Endodermal cell (in vitro differentiated cells): Measurements from ENCODE around the gene ADK. TPM values are rescaled to one million over a fixed set of nuclear protein-coding genes. Genes with fewer than 3 reads are reported as not detected.
A peak's percentile ranks its signal among the peaks of the same experiment; 100 is the strongest.

Experiments used
- DNase-seq: peaks from one replicate; pipeline ENCODE4 v3.0.0-alpha.2; 2017
- H3K27ac ChIP-seq: 2 replicates; pipeline ENCODE4 v1.5.1; 2013; ENCODE audit warnings: mild to moderate bottlenecking, low read depth, low read length, moderate library complexity
- H3K27me3 ChIP-seq: 2 replicates; pipeline ENCODE4 v1.6.1; 2013; ENCODE audit warnings: mild to moderate bottlenecking, low read length, moderate library complexity; ENCODE audit not compliant: insufficient read depth, control insufficient read depth, poor library complexity, severe bottlenecking
- H3K36me3 ChIP-seq: 2 replicates; pipeline ENCODE4 v1.7.0; 2013; ENCODE audit warnings: mild to moderate bottlenecking, low read length, moderate library complexity; ENCODE audit not compliant: control insufficient read depth, insufficient read depth
- H3K4me1 ChIP-seq: one replicate; pipeline ENCODE4 v1.7.0; 2013; ENCODE audit warnings: low read length; ENCODE audit not compliant: control insufficient read depth, insufficient read depth
- H3K4me3 ChIP-seq: 2 replicates; pipeline ENCODE4 v1.5.1; 2013; ENCODE audit warnings: mild to moderate bottlenecking, low read length, moderate library complexity
- H3K9ac ChIP-seq: 2 replicates; pipeline ENCODE4 v1.6.1; 2013; ENCODE audit warnings: mild to moderate bottlenecking, low read length, moderate library complexity; ENCODE audit not compliant: poor library complexity, severe bottlenecking; ENCODE audit errors: extremely low read depth
- H3K9me3 ChIP-seq: 2 replicates; pipeline ENCODE4 v1.6.1; 2013; ENCODE audit warnings: mild to moderate bottlenecking, low read length, moderate library complexity; ENCODE audit not compliant: control insufficient read depth
- H3K27ac Mint-ChIP-seq: 2 replicates; pipeline ENCODE4 v1.8.0; 2020; ENCODE audit warnings: mixed read lengths
- H3K27me3 Mint-ChIP-seq: 2 replicates; pipeline ENCODE4 v1.8.0; 2021; ENCODE audit warnings: mild to moderate bottlenecking, mixed read lengths; ENCODE audit not compliant: insufficient read depth
- H3K36me3 Mint-ChIP-seq: 2 replicates; pipeline ENCODE4 v1.8.0; 2020; ENCODE audit warnings: low read depth, mixed read lengths
- H3K4me1 Mint-ChIP-seq: 2 replicates; pipeline ENCODE4 v1.8.0; 2020; ENCODE audit warnings: mixed read lengths
- H3K4me3 Mint-ChIP-seq: 2 replicates; pipeline ENCODE4 v1.8.0; 2020; ENCODE audit warnings: mild to moderate bottlenecking, moderate library complexity, mixed read lengths
- H3K9me3 Mint-ChIP-seq: 2 replicates; pipeline ENCODE4 v1.8.0; 2020; ENCODE audit warnings: mild to moderate bottlenecking, mixed read lengths
- WGBS, 2 experiments: methylation state at CpG; one replicate each; pipeline versions ENCODE4 v1.1.5 to v1.1.7; 2013; ENCODE audit warnings: missing lambda C conversion rate in 2 of 2, mixed read lengths in 1 of 2; ENCODE audit not compliant: insufficient coverage in 1 of 2, insufficient read length in 1 of 2; 5-methylcytosine and 5-hydroxymethylcytosine counted together
- total RNA-seq, 2 donors: library from RNA; stranded (reverse); fragmentation: NEBNext Ultra II Directional in 1 of 2; extraction: Animal tissue kit (Norgen Biotek cat#: 25700) in 1 of 2; gene quantifications; 2 replicates in 1 of 2; 3 replicates in 1 of 2; pipeline ENCODE4 v1.2.1, GENCODE V29; 2021
- TF ChIP-seq, protein P1 (sequence below): fragments of 200-600 bp; sonication (generic); conservative IDR thresholded peaks from 2 replicates; pipeline ENCODE4 v1.5.0; 2021; ENCODE audit warnings: antibody characterized with exemption, mild to moderate bottlenecking

ADK gene
- total RNA-seq, 2 donors from 2014 or later = 23.6 to 36.7 TPM

DNA sequence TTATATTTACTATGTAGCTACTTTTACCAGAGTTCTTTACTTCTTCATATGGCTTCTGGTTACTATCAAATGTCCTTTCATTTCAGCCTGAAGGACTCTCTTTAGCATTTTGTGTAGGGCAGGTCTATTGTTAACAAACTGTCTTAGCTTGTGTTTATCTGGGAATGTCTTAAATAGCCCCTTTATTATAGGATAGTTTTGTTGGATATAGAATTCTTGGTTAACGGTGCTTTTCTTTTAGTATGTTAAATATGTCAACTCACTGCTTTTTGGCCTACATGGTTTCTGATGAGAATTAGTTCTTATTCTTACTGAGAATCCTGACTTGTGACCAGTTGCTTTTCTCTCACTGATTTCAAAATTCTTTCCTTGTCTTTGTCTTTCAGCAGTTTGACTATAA, 169.0 kb downstream of the ADK start:
- Mint-ChIP-seq H3K4me3 (no peak overlapping the region), H3K27ac (no peak overlapping the region), H3K27me3 (no peaks in the 10 kb centered on the region), H3K36me3 (peaks cover 3% of the 10 kb centered on the region), H3K4me1 (no peaks in the 10 kb centered on the region), H3K9me3 (peaks cover 6% of the 10 kb centered on the region)
- TF ChIP-seq, protein P1, sequence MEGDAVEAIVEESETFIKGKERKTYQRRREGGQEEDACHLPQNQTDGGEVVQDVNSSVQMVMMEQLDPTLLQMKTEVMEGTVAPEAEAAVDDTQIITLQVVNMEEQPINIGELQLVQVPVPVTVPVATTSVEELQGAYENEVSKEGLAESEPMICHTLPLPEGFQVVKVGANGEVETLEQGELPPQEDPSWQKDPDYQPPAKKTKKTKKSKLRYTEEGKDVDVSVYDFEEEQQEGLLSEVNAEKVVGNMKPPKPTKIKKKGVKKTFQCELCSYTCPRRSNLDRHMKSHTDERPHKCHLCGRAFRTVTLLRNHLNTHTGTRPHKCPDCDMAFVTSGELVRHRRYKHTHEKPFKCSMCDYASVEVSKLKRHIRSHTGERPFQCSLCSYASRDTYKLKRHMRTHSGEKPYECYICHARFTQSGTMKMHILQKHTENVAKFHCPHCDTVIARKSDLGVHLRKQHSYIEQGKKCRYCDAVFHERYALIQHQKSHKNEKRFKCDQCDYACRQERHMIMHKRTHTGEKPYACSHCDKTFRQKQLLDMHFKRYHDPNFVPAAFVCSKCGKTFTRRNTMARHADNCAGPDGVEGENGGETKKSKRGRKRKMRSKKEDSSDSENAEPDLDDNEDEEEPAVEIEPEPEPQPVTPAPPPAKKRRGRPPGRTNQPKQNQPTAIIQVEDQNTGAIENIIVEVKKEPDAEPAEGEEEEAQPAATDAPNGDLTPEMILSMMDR = no peak
- Histone ChIP-seq H3K9ac (no peak overlapping the region), H3K9me3 (peaks cover 22% of the 10 kb centered on the region), H3K27ac (no peak overlapping the region), H3K4me3 (peak overlapping the region; percentile 5), H3K36me3 (peaks cover 16% of the 10 kb centered on the region), H3K4me1 (no peaks in the 10 kb centered on the region), H3K27me3 (no peaks in the 10 kb centered on the region)
- 100% methylated on average over 1 of the region's 1 CpG for WGBS, 2 experiments
- DNase-seq = no peak

DNA sequence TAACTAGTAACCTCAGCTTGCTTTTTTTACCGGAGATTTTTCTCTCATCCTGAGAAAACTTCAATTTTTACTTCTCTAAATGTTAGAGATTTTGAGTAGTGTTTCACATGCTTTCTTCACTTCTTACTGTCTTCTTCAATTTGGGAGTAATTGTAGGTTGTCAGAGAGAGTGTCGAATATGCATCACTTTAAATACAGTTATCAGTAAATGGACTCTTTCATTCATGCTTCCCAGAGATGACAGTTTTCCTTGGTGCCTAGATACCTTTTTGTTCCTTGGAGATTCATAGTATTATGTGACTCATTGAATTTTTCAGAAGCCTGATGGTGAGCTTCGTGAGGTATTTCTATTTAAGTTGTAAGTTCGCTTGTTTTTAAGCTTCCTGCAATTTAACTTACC, 169.7 kb downstream of the ADK start:
- Mint-ChIP-seq H3K4me3 (no peak overlapping the region), H3K27me3 (no peaks in the 10 kb centered on the region), H3K36me3 (peaks cover 3% of the 10 kb centered on the region), H3K27ac (no peak overlapping the region), H3K9me3 (peaks cover 6% of the 10 kb centered on the region), H3K4me1 (no peaks in the 10 kb centered on the region)
- whole genome bisulfite sequencing, 2 experiments = 100% methylated on average over 3 of the region's 4 CpGs; no CpG with 5 or more reads in 1 of the 2 experiments
- DNase-seq = no peak
- H3K9ac ChIP-seq = no peak overlapping the region
- peaks cover 16% of the 10 kb centered on the region for H3K36me3 ChIP-seq
- TF ChIP-seq, protein P1 = no peak
- H3K27ac ChIP-seq = no peak overlapping the region
- no peaks in the 10 kb centered on the region for H3K27me3 ChIP-seq
- no peaks in the 10 kb centered on the region for H3K4me1 ChIP-seq
- H3K9me3 ChIP-seq = peaks cover 22% of the 10 kb centered on the region
- H3K4me3 ChIP-seq = no peak overlapping the region

DNA sequence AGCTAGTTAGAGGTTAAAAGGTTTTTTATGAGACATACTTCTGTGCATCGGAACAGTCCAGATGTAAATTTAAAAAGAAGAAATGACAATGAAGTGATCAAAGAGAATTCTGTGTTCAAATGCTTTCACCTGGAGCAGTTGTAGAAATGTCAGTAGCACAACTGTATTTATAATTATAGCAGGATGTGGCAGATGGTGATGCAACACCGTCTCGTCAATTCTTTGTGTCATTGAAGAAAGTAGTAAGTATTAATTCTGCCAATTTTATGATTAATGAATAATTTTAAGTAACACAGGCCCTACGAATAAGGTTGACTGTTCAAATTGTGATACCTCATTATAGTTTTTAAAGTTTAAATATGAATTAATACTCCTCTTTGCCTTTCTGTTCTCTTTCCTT, 171.1 kb downstream of the ADK start:
- H3K4me1 ChIP-seq = no peaks in the 10 kb centered on the region
- Mint-ChIP-seq H3K27me3 (no peaks in the 10 kb centered on the region), H3K4me3 (no peak overlapping the region), H3K27ac (no peak overlapping the region), H3K9me3 (peaks cover 6% of the 10 kb centered on the region), H3K36me3 (peaks cover 3% of the 10 kb centered on the region), H3K4me1 (no peaks in the 10 kb centered on the region)
- peaks cover 15% of the 10 kb centered on the region for H3K36me3 ChIP-seq
- 90 to 96% methylated on average over 3 of the region's 4 CpGs for WGBS, 2 experiments
- no peaks in the 10 kb centered on the region for H3K27me3 ChIP-seq
- DNase-seq = no peak
- no peak overlapping the region for H3K4me3 ChIP-seq
- no peak overlapping the region for H3K27ac ChIP-seq
- no peak overlapping the region for H3K9ac ChIP-seq
- TF ChIP-seq, protein P1 = no peak
- H3K9me3 ChIP-seq = peaks cover 18% of the 10 kb centered on the region
